ENCODE data around the gene PSME2. TPM values are rescaled to one million over a fixed set of nuclear protein-coding genes. Genes with fewer than 3 reads are reported as not detected.
A peak's percentile ranks its signal among the peaks of the same experiment; 100 is the strongest.

Gene PSME2
- polyA plus RNA-seq, 1 donor (not counting 4 experiments of a cell fraction or from before 2014, with no cell fraction given): 158 TPM

GRCh38 chr14:24149302-24149969 is 3.0 kb upstream of the PSME2 start:
- TF ChIP-seq EZH2 (IDR thresholded peaks at IDR 0.05; ENCODE audit: low read length): no peak
- no peak for TF ChIP-seq CTCF (optimal IDR thresholded peaks at IDR 0.05 in 1 of 3, IDR thresholded peaks at IDR 0.05 in 1 of 3, conservative IDR thresholded peaks at IDR 0.05 in 1 of 3; ENCODE audit: extremely low read depth in 1 of 3, insufficient read depth in 2 of 3, low read length in 3 of 3)
- Histone ChIP-seq H3K36me3 (ENCODE audit: control insufficient read depth in 2 of 2, extremely low read depth in 1 of 2, insufficient read depth in 2 of 2, low read length in 2 of 2) (peaks cover 24 to 39% of the 10 kb centered on the region in 2 experiments), H3K4me1 (ENCODE audit: control insufficient read depth, extremely low read depth, insufficient read depth, low read length) (peaks cover 20% of the 10 kb centered on the region), H3K9ac (ENCODE audit: control insufficient read depth, extremely low read depth, insufficient read depth, low read length) (no peak overlapping the region), H3K9me3 (ENCODE audit: control insufficient read depth, low read depth, low read length) (no peaks in the 10 kb centered on the region), H4K20me1 (ENCODE audit: control insufficient read depth, extremely low read depth, insufficient read depth, low read length) (no peaks in the 10 kb centered on the region), H3K27ac (ENCODE audit: control insufficient read depth, insufficient read depth, low read length) (no peak overlapping the region), H3K4me2 (ENCODE audit: control insufficient read depth, extremely low read depth, insufficient read depth, low read depth, low read length) (no peak overlapping the region), H3K9me1 (ENCODE audit: control insufficient read depth, extremely low read depth, insufficient read depth, low read length) (no peaks in the 10 kb centered on the region), H3K27me3 (ENCODE audit: control insufficient read depth, extremely low read depth, insufficient read depth, low read length) (no peaks in the 10 kb centered on the region), H3K79me2 (ENCODE audit: control insufficient read depth, insufficient read depth, low read length) (peaks cover 56% of the 10 kb centered on the region), H2AFZ (ENCODE audit: control insufficient read depth, low read length) (no peak overlapping the region), H3K4me3 (ENCODE audit: control insufficient read depth in 2 of 3, extremely low read depth in 1 of 3, insufficient read depth in 2 of 3, low read depth in 1 of 3, low read length in 3 of 3) (no peak overlapping the region)
- dilution Hi-C loops (cut with MboI; ENCODE audit: extremely low pct_ligation_motif_present, low sequenced_read_pairs): no loop called here
- no peak for FAIRE-seq
- no peak for DNase-seq (ENCODE audit: low read depth, low spot score)

DNA sequence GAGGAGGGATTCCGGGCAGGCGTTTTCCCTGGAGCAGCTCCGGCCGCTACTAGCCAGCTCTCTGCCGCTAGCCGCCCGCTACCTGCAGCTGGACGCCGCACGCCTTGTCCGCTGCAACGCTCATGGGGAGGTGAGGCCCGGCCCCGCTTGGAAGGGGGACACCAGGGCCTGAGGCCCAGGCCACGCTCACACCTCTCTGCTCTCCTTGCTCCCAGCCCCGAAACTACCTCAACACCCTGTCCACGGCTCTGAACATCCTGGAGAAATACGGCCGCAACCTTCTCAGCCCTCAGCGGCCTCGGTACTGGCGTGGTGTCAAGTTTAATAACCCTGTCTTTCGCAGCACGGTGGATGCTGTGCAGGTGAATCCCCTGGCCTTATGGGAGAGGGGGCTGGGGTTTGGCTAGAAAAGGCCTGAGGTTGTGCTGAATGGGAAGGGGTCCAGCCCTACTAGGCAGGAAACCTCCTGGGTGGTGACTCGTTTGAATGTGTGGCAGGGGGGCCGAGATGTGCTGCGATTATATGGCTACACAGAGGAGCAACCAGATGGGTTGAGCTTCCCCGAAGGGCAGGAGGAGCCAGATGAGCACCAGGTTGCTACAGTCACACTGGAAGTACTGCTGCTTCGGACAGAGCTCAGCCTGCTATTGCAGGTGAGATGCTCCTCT is 1.5 kb upstream of the PSME2 start:
- FAIRE-seq: no peak
- H3K79me2 ChIP-seq (ENCODE audit: control insufficient read depth, insufficient read depth, low read length): peaks cover 62% of the 10 kb centered on the region

More for the DNA sequence above, 1.5 kb upstream of the PSME2 start:
- peak overlapping the region; percentile 97 for H3K4me2 ChIP-seq (ENCODE audit: control insufficient read depth, extremely low read depth, insufficient read depth, low read depth, low read length)
- peaks cover 2% of the 10 kb centered on the region for H3K9me1 ChIP-seq (ENCODE audit: control insufficient read depth, extremely low read depth, insufficient read depth, low read length)
- no peak for DNase-seq (ENCODE audit: low read depth, low spot score)
- dilution Hi-C loops (cut with MboI; ENCODE audit: extremely low pct_ligation_motif_present, low sequenced_read_pairs): no loop called here
- no peak overlapping the region for H2AFZ ChIP-seq (ENCODE audit: control insufficient read depth, low read length)
- no peaks in the 10 kb centered on the region for H3K9me3 ChIP-seq (ENCODE audit: control insufficient read depth, low read depth, low read length)
- peak overlapping the region; percentile 88 for H3K9ac ChIP-seq (ENCODE audit: control insufficient read depth, extremely low read depth, insufficient read depth, low read length)
- H3K27me3 ChIP-seq (ENCODE audit: control insufficient read depth, extremely low read depth, insufficient read depth, low read length): no peaks in the 10 kb centered on the region
- TF ChIP-seq CTCF (optimal IDR thresholded peaks at IDR 0.05 in 1 of 3, IDR thresholded peaks at IDR 0.05 in 1 of 3, conservative IDR thresholded peaks at IDR 0.05 in 1 of 3; ENCODE audit: extremely low read depth in 1 of 3, insufficient read depth in 2 of 3, low read length in 3 of 3): no peak
- no peak for TF ChIP-seq EZH2 (IDR thresholded peaks at IDR 0.05; ENCODE audit: low read length)
- no peaks in the 10 kb centered on the region for H4K20me1 ChIP-seq (ENCODE audit: control insufficient read depth, extremely low read depth, insufficient read depth, low read length)
- peak overlapping the region; percentile 82 to 97 (median 91) for H3K4me3 ChIP-seq (ENCODE audit: control insufficient read depth in 2 of 3, extremely low read depth in 1 of 3, insufficient read depth in 2 of 3, low read depth in 1 of 3, low read length in 3 of 3)
- H3K27ac ChIP-seq (ENCODE audit: control insufficient read depth, insufficient read depth, low read length): peak overlapping the region; percentile 52
- H3K36me3 ChIP-seq (ENCODE audit: control insufficient read depth in 2 of 2, extremely low read depth in 1 of 2, insufficient read depth in 2 of 2, low read length in 2 of 2): peaks cover 30 to 46% of the 10 kb centered on the region in 2 experiments
- H3K4me1 ChIP-seq (ENCODE audit: control insufficient read depth, extremely low read depth, insufficient read depth, low read length): peaks cover 20% of the 10 kb centered on the region
